GM10847 (cell line): ENCODE data around the gene ZNF595.
"Not testable (repeated sequence)": the region's sequence is repeated elsewhere in the genome, so short reads cannot be mapped to it uniquely, and the experiment has no call there.

Experiments
- POLR2A ChIP-seq: IDR thresholded peaks from 2 replicates; pipeline ENCODE4 v1.6.1; 2011; ENCODE audit not compliant: insufficient read length; ENCODE audit errors: extremely low read depth

Gene ZNF595

GRCh38 chr4:52804-53479, at the start of gene ZNF595:
TSS of gene ZNF595 (plus strand) at chr4:53321. CDS start at chr4:53489, 168 bp downstream.
- not testable (repeated sequence) for TF ChIP-seq POLR2A

GRCh38 chr4:71830-72229, 18.7 kb downstream of the ZNF595 start:
- TF ChIP-seq POLR2A, result no peak

GRCh38 chr4:85951-86350, 32.8 kb downstream of the ZNF595 start:
- no peak for TF ChIP-seq POLR2A

DNA sequence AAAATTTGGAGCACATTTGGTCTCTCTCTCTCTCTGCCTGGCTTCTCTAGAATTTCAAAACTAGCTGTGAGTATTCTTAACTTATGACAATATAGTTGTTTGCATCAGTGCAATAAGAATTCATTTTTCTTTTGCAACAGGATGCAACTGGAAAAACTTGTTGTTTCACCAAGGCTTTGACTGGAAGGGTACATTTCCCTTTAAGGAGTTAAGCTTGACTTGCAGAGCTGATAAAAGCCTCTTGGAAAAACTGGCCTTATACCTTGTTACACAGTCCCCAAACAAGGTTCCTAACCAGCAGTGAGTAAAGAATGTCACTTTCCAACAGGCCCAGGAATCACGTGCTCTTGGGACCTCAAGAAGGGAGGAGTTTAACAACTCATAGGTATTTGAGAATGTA, 45.3 kb downstream of the ZNF595 start:
- TF ChIP-seq POLR2A, result no peak

- TF ChIP-seq POLR2A, result no peak
Observed at GRCh38 chr4:99863-100262, 46.7 kb downstream of the ZNF595 start.

DNA sequence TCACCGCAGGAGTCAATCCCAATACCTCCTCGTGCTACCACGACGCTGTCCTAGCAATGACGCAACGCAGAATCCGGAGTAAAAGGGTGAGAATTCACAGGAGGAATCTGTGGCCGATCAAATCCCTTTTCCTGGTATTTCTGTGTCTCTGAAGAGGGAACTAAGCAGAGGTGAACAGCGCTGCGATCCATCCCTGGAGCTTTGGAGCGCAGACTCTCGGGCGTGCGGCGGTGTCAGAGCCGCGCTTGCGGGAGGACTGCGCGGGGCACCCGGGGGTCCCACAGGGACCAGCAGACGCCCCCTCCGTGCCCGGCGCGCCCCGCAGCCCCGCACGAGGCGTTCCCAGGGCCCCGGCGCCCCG, 53.9 kb downstream of the ZNF595 start:
- no peak for TF ChIP-seq POLR2A

- TF ChIP-seq POLR2A, result no peak
Observed at GRCh38 chr4:107444-108429, 54.6 kb downstream of the ZNF595 start.

GRCh38 chr4:112771-113170, 59.6 kb downstream of the ZNF595 start:
- TF ChIP-seq POLR2A, result no peak

- no peak for TF ChIP-seq POLR2A
Observed at GRCh38 chr4:113732-114131, 60.6 kb downstream of the ZNF595 start.

GRCh38 chr4:114149-114548, 61.0 kb downstream of the ZNF595 start:
- no peak for TF ChIP-seq POLR2A

- no peak for TF ChIP-seq POLR2A
Observed at GRCh38 chr4:116499-116898, 63.4 kb downstream of the ZNF595 start.

DNA sequence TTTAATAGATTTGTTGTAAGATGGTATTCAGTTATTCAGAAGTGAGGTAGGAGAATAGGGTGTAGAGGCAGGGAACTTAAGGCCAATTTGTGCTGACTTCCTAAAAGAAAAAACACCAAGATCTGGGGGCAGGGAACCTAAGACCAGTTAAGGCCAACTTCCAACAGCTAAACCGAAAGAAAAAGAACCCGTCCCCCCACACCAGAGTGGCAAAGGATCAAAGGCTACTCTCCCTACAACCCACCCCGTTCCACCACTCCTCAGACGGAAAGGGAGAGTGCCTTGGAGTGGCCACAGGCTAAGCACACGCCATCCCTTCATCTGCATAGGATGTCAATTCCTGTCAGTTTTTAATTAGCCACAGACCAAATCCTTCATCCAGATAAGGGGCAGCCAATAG, 67.5 kb downstream of the ZNF595 start:
- no peak for TF ChIP-seq POLR2A

GRCh38 chr4:121408-122084, 68.4 kb downstream of the ZNF595 start:
- no peak for TF ChIP-seq POLR2A

GRCh38 chr4:124275-125081, 71.4 kb downstream of the ZNF595 start, which contains the start of gene ZNF718:
TSS of gene ZNF718 (plus strand) at chr4:124501. CDS start at chr4:124671, 170 bp downstream.
- peak; percentile 54 for TF ChIP-seq POLR2A
